ENCODE measurements around the gene LETM1. TPM values are rescaled to one million over a fixed set of nuclear protein-coding genes. Genes with fewer than 3 reads are reported as not detected.

Gene LETM1
- total and polyA plus RNA-seq, 2 of the 13 experiments (the other 11 are each of a cell fraction or from before 2014, with no cell fraction given), result 9.7 to 41.6 TPM

DNA sequence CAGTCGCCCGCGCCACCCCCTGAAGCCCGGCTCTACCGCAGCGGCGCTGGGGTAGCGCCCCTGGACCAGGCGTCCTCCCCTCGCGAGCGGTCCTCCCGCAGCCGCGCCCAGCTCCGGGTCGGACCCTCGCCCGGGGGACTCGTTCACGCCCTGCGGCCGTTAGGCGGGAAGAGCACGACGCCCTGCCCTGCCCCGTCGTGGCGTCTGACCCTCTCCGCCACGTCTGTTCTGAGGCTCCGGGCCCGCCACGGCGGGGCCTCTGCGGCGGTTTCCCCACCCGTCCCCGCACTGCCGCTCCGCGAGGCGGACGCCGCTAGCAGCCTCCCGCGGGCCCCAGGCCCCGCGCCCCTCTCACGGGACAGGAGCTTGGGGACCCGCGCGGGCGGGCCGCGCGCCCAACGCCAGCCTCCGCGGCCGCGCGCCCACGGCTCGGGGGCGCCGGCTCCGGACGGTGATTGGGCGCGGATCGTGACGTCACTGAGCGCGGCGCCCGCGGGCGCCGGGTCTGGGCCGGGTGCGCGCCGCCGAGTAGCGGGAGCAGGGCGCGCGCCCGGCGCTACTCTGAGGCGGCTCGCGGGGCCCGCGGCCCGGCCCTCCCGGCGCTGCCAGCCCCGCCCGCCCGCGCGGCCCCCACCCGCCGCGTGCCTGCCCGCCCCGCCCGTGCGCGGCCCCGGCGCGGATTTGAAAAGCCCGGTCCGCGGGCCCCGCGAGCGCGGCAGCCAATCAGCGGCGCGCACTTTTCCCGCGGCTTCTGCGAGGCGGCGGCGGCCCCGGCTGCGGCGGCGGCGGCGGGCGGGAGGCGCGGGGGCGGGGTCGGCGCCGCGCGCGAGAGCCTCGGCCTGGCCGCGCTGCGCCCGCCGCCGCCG is 14.9 kb upstream of the LETM1 start, which contains the start of gene NSD2 (continued):
- TF ChIP-seq, protein P1, sequence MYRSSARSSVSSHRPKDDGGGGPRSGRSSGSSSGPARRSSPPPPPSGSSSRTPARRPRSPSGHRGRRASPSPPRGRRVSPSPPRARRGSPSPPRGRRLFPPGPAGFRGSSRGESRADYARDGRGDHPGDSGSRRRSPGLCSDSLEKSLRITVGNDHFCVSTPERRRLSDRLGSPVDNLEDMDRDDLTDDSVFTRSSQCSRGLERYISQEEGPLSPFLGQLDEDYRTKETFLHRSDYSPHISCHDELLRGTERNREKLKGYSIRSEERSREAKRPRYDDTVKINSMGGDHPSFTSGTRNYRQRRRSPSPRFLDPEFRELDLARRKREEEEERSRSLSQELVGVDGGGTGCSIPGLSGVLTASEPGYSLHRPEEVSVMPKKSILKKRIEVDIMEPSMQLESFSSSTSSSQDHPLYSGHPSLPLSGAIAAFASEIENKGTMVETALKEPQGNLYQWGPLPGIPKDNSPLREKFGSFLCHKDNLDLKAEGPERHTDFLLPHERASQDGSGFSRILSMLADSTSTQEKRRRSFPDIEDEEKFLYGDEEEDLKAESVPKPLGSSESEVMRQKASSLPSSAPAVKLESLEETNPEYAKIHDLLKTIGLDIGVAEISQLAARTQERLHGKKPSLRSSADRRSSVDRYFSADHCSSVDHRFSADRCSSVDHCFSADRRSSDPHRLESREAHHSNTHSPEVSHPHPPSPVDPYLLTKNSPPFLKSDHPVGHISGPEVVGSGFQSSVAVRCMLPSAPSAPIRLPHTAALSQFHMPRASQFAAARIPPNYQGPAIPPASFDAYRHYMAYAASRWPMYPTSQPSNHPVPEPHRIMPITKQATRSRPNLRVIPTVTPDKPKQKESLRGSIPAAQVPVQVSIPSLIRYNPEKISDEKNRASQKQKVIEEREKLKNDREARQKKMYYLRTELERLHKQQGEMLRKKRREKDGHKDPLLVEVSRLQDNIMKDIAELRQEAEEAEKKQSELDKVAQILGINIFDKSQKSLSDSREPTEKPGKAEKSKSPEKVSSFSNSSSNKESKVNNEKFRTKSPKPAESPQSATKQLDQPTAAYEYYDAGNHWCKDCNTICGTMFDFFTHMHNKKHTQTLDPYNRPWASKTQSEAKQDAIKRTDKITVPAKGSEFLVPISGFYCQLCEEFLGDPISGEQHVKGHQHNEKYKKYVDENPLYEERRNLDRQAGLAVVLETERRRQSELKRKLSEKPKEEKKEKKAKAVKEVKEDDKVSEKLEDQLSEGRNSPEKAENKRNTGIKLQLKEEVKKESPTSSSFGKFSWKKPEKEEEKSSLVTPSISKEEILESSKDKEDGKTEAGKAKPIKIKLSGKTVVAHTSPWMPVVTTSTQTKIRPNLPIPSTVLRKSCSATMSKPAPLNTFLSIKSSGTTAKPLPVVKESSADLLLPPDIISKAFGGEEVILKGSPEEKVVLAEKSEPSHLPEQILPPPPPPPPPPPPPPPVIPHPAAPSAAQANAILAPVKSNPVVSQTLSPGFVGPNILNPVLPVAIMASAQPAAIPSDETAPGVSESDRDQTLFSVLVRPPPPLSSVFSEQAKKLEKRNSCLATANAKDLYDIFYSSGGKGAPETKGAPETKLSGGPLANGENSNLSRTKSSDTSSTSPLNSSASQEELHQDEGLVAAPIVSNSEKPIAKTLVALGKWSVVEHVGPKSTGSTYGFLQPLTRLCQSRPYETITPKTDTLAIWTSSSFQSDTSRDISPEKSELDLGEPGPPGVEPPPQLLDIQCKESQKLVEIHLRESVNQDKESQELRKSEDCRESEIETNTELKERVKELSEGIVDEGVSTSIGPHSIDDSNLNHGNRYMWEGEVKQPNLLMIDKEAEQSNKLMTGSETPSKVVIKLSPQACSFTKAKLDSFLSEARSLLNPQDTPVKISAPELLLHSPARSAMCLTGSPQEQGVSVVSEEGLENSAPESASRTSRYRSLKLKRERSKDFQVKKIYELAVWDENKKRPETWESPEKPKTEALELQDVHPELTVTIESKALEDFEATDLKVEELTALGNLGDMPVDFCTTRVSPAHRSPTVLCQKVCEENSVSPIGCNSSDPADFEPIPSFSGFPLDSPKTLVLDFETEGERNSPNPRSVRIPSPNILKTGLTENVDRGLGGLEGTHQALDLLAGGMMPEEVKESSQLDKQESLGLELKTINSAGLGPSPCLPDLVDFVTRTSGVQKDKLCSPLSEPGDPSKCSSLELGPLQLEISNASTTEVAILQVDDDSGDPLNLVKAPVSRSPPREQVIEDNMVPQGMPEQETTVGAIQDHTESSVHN (CRISPR knock-in tag; IDR thresholded peaks at IDR 0.05), result no peak; the same call in none of the 2 replicates
- TF ChIP-seq MAFK (conservative IDR thresholded peaks at IDR 0.05 in 1 of 2, IDR thresholded peaks at IDR 0.05 in 1 of 2; ENCODE audit: low read length in 2 of 2), result no peak
- TF ChIP-seq TCF7 (IDR thresholded peaks at IDR 0.05; ENCODE audit: low read depth), result no peak
- no peak; the same call in 1 of the 2 replicates for TF ChIP-seq NCOA2 (CRISPR knock-in tag; IDR thresholded peaks at IDR 0.05)
- TF ChIP-seq, protein P2, sequence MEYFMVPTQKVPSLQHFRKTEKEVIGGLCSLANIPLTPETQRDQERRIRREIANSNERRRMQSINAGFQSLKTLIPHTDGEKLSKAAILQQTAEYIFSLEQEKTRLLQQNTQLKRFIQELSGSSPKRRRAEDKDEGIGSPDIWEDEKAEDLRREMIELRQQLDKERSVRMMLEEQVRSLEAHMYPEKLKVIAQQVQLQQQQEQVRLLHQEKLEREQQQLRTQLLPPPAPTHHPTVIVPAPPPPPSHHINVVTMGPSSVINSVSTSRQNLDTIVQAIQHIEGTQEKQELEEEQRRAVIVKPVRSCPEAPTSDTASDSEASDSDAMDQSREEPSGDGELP (IDR thresholded peaks at IDR 0.05; ENCODE audit: borderline replicate concordance, low read depth), result no peak
- TF ChIP-seq, protein P3, sequence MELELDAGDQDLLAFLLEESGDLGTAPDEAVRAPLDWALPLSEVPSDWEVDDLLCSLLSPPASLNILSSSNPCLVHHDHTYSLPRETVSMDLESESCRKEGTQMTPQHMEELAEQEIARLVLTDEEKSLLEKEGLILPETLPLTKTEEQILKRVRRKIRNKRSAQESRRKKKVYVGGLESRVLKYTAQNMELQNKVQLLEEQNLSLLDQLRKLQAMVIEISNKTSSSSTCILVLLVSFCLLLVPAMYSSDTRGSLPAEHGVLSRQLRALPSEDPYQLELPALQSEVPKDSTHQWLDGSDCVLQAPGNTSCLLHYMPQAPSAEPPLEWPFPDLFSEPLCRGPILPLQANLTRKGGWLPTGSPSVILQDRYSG (CRISPR knock-in tag; IDR thresholded peaks at IDR 0.05), result no peak
- TF ChIP-seq, protein P4, sequence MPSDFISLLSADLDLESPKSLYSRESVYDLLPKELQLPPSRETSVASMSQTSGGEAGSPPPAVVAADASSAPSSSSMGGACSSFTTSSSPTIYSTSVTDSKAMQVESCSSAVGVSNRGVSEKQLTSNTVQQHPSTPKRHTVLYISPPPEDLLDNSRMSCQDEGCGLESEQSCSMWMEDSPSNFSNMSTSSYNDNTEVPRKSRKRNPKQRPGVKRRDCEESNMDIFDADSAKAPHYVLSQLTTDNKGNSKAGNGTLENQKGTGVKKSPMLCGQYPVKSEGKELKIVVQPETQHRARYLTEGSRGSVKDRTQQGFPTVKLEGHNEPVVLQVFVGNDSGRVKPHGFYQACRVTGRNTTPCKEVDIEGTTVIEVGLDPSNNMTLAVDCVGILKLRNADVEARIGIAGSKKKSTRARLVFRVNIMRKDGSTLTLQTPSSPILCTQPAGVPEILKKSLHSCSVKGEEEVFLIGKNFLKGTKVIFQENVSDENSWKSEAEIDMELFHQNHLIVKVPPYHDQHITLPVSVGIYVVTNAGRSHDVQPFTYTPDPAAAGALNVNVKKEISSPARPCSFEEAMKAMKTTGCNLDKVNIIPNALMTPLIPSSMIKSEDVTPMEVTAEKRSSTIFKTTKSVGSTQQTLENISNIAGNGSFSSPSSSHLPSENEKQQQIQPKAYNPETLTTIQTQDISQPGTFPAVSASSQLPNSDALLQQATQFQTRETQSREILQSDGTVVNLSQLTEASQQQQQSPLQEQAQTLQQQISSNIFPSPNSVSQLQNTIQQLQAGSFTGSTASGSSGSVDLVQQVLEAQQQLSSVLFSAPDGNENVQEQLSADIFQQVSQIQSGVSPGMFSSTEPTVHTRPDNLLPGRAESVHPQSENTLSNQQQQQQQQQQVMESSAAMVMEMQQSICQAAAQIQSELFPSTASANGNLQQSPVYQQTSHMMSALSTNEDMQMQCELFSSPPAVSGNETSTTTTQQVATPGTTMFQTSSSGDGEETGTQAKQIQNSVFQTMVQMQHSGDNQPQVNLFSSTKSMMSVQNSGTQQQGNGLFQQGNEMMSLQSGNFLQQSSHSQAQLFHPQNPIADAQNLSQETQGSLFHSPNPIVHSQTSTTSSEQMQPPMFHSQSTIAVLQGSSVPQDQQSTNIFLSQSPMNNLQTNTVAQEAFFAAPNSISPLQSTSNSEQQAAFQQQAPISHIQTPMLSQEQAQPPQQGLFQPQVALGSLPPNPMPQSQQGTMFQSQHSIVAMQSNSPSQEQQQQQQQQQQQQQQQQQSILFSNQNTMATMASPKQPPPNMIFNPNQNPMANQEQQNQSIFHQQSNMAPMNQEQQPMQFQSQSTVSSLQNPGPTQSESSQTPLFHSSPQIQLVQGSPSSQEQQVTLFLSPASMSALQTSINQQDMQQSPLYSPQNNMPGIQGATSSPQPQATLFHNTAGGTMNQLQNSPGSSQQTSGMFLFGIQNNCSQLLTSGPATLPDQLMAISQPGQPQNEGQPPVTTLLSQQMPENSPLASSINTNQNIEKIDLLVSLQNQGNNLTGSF (CRISPR knock-in tag; IDR thresholded peaks at IDR 0.05), result peak; percentile 81; the same call in 1 of the 2 replicates
- TF ChIP-seq SNAI1 (CRISPR knock-in tag; IDR thresholded peaks at IDR 0.05; ENCODE audit: borderline replicate concordance), result no peak
